ENCODE results near the gene PTDSS2.
"Not testable (repeated sequence)": the region's sequence is repeated elsewhere in the genome, so short reads cannot be mapped to it uniquely, and the experiment has no call there.

PTDSS2 gene

DNA sequence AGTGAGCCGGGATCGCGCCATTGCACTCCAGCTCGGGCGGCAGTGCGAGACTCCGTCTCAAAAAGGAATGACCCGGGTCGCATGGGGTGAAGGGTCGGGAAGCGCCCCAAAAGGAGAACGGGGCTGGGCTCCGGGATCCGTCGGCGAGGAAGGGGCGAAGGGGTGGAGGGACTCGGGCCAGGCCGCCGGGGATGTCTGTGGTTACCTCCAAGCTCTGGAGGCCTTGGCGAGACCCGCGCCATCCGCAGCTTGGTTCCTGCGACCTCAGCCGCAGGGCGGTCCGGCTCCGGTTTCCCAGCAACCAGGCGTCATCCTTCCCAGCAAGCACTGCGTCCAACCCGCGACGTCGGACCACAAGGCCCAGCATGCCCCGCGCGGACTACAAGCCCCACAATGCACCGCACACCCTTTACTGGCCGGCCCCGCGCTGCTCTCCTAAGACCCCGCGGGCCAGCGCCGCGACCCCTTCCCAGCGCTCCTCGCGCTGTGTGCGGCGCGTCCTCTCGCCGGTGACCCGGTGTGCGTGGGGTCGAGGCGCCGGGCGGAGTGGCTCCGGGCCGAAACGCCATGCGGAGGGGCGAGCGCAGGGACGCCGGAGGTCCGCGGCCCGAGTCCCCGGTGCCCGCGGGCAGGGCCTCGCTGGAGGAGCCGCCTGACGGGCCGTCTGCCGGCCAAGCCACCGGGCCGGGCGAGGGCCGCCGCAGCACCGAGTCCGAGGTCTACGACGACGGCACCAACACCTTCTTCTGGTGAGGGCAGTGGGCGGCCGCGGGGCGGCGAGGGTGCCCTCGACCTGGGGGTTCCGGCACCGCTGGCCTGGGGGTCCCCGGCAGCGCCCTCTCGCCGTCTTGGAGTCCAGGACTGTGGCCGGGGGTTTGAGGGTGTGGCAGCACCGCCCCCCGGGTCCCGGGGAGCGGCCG, at the start of gene PTDSS2:
Gene PTDSS2, plus strand, starts transcription at position 391 of the 920 bp plus-strand sequence. Its CDS starts 177 bp downstream, at position 568.
- Histone ChIP-seq H3K27ac (peak within 1 kb of the TSS; percentile 43), H3K4me3 (IDR thresholded peaks at IDR 0.05; ENCODE audit: insufficient read depth, low read depth, low read length) (no peak within 1 kb of the TSS), H2AFZ (ENCODE audit: low read depth) (peak within 1 kb of the TSS; percentile 76), H3K9ac (peak within 1 kb of the TSS; percentile 69), H3K27me3 (ENCODE audit: insufficient read depth, low read depth) (no peaks in the 10 kb centered on the region), H4K20me1 (ENCODE audit: insufficient read depth) (no peaks in the 10 kb centered on the region), H3K4me2 (peak within 1 kb of the TSS; percentile 81), H3K4me1 (ENCODE audit: low read depth, poor library complexity, severe bottlenecking) (peaks cover 31% of the 10 kb centered on the region), H3K79me2 (ENCODE audit: insufficient read depth, low read depth) (no peaks in the 10 kb centered on the region), H3K36me3 (ENCODE audit: insufficient read depth) (no peaks in the 10 kb centered on the region)
- TF ChIP-seq, protein P1, sequence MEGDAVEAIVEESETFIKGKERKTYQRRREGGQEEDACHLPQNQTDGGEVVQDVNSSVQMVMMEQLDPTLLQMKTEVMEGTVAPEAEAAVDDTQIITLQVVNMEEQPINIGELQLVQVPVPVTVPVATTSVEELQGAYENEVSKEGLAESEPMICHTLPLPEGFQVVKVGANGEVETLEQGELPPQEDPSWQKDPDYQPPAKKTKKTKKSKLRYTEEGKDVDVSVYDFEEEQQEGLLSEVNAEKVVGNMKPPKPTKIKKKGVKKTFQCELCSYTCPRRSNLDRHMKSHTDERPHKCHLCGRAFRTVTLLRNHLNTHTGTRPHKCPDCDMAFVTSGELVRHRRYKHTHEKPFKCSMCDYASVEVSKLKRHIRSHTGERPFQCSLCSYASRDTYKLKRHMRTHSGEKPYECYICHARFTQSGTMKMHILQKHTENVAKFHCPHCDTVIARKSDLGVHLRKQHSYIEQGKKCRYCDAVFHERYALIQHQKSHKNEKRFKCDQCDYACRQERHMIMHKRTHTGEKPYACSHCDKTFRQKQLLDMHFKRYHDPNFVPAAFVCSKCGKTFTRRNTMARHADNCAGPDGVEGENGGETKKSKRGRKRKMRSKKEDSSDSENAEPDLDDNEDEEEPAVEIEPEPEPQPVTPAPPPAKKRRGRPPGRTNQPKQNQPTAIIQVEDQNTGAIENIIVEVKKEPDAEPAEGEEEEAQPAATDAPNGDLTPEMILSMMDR (conservative IDR thresholded peaks at IDR 0.05; ENCODE audit: low read depth, low read length) = no peak

DNA sequence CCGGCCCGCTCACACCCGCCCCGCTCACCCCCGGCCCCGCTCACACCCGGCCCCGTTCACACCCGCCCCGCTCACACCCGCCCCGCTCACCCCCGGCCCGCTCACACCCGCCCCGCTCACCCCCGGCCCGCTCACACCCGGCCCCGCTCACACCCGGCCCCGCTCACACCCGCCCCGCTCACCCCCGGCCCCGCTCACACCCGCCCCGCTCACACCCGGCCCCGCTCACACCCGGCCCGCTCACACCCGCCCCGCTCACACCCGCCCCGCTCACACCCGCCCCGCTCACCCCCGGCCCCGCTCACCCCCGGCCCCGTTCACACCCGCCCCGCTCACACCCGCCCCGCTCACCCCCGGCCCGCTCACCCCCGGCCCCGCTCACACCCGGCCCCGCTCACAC, 48.9 kb upstream of the PTDSS2 start:
- not testable (repeated sequence) for H3K4me1 ChIP-seq (ENCODE audit: low read depth, poor library complexity, severe bottlenecking); H3K9ac ChIP-seq; H3K4me3 ChIP-seq (IDR thresholded peaks at IDR 0.05; ENCODE audit: insufficient read depth, low read depth, low read length); H2AFZ ChIP-seq (ENCODE audit: low read depth); H3K79me2 ChIP-seq (ENCODE audit: insufficient read depth, low read depth); H3K27ac ChIP-seq; H4K20me1 ChIP-seq (ENCODE audit: insufficient read depth); H3K36me3 ChIP-seq (ENCODE audit: insufficient read depth); H3K27me3 ChIP-seq (ENCODE audit: insufficient read depth, low read depth); H3K4me2 ChIP-seq

DNA sequence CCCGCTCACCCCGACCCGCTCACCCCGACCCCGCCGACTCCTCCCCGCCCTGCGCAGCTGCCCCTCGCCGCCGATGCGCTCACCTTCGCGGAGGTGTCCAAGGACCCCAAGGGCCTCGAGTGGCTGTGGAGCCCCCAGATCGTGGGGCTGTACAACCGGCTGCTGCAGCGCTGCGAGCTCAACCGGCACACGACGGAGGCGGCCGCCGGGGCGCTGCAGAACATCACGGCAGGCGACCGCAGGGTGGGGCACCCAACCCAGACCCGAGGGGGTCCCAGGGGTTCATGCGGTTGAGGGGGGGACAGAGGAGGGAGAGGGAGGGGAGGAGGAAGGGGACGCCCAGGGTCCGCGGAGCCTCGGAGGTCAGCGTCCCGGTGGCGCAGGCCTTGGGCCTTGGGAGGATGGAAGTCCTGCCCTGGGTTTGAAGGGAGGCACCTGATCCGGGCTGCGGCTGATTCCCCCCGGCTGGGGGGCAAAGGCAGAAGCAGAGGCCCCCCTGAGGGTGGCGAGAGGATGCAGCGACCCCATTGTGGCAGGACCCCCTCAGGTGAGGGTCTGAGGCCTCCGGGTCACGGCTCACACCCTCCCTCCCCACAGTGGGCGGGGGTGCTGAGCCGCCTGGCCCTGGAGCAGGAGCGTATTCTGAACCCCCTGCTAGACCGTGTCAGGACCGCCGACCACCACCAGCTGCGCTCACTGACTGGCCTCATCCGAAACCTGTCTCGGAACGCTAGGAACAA, 46.9 kb upstream of the PTDSS2 start:
- H3K27me3 ChIP-seq (ENCODE audit: insufficient read depth, low read depth) = no peaks in the 10 kb centered on the region; the same call in 1 of the 2 replicates
- no peak overlapping the region for H3K4me3 ChIP-seq (IDR thresholded peaks at IDR 0.05; ENCODE audit: insufficient read depth, low read depth, low read length)
- no peak overlapping the region for H3K9ac ChIP-seq
- H3K4me1 ChIP-seq (ENCODE audit: low read depth, poor library complexity, severe bottlenecking) = peaks cover 4% of the 10 kb centered on the region
- H2AFZ ChIP-seq (ENCODE audit: low read depth) = no peak overlapping the region
- H3K4me2 ChIP-seq = no peak overlapping the region
- no peaks in the 10 kb centered on the region for H3K79me2 ChIP-seq (ENCODE audit: insufficient read depth, low read depth)
- H3K36me3 ChIP-seq (ENCODE audit: insufficient read depth) = no peaks in the 10 kb centered on the region
- no peaks in the 10 kb centered on the region for H4K20me1 ChIP-seq (ENCODE audit: insufficient read depth)
- TF ChIP-seq, protein P1 (conservative IDR thresholded peaks at IDR 0.05; ENCODE audit: low read depth, low read length) = no peak
- H3K27ac ChIP-seq = no peak overlapping the region

DNA sequence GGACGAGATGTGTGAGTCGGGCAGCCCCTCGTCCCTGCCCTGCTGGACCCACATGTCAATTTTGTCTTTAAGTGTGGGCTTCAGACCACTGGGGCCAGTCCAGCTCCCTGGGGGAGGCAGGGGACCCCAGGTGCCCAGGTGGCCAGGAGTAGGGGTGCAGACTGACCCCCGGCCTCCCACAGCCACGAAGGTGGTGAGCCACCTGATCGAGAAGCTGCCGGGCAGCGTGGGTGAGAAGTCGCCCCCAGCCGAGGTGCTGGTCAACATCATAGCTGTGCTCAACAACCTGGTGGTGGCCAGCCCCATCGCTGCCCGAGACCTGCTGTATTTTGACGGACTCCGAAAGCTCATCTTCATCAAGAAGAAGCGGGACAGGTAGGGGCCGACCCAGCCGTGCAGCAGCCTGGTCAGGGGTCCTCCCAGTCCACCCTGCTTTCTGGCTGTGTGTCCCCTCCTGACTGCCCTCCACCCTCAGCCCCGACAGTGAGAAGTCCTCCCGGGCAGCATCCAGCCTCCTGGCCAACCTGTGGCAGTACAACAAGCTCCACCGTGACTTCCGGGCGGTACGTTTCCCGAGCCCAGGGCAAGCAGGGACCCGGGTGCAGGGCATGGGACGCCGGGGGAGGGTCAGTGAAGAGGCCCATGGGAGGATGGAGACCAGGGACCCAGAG, 46.2 kb upstream of the PTDSS2 start:
- Histone ChIP-seq H3K9ac (no peak overlapping the region), H3K4me1 (ENCODE audit: low read depth, poor library complexity, severe bottlenecking) (peaks cover 4% of the 10 kb centered on the region), H3K79me2 (ENCODE audit: insufficient read depth, low read depth) (no peaks in the 10 kb centered on the region), H2AFZ (ENCODE audit: low read depth) (no peak overlapping the region), H3K4me2 (no peak overlapping the region), H3K27me3 (ENCODE audit: insufficient read depth, low read depth) (no peaks in the 10 kb centered on the region; the same call in 1 of the 2 replicates), H4K20me1 (ENCODE audit: insufficient read depth) (no peaks in the 10 kb centered on the region), H3K36me3 (ENCODE audit: insufficient read depth) (no peaks in the 10 kb centered on the region), H3K27ac (no peak overlapping the region), H3K4me3 (IDR thresholded peaks at IDR 0.05; ENCODE audit: insufficient read depth, low read depth, low read length) (no peak overlapping the region)
- TF ChIP-seq, protein P1 (conservative IDR thresholded peaks at IDR 0.05; ENCODE audit: low read depth, low read length) = no peak
